Measurements from ENCODE around the gene DRAP1.

Gene DRAP1

DNA sequence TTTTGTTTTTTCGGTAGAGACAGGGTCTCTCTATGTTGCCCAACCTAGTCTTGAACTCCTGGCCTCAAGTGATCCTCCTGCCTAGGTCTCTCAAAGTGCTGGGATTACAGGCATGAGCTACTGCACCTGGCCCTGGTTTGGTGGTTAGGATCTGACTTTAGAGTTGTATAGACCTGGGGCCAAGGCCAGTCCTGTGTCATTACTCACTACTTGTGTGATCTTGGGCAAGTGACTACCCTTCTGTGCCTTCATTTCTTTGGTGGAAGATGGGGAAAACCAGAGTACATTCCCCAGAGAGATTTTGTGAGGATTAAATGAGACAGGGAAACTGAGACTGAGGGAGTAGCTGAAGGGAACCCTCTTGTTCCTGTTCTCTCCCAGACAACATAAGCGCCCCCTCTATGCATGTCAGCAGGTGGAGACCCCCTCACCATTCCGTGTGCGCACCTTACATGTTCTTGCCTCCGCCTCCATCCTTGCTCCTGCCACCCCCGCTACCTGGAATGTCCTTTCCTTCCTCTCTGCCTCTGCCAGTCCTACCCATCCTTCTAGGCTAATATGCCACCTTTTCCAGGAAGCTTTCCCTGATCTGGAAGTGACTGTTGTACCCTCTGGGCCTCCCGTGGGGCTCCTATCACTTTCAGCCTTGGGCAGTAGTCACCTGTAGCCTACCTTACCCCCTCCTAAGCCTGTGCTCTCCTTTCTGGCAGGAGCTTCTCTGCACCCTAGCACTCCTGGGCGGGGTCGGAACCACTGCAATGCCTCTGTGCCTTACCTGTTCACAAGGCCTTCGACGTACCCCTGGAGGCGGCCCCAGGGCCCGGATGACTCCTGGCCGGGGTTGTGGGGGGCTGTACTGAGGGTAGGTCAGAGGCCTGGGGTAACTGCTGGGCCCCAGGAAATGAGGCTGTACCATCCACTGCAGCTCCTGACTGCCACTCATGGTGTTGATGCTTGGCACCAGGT lies 22.9 kb upstream of the DRAP1 start:
- Histone ChIP-seq H2AFZ (ENCODE audit: low read length) (no peak overlapping the region), H3K9me2 (replicated peaks; ENCODE audit: insufficient read depth, low read length) (no peaks in the 10 kb centered on the region), H3F3A (ENCODE audit: insufficient read depth, low read length) (peaks cover 12% of the 10 kb centered on the region; the same call in 1 of the 2 replicates), H3K9ac (ENCODE audit: low read length) (no peak overlapping the region), H3K79me2 (ENCODE audit: low read length) (peaks cover 7% of the 10 kb centered on the region), H3K4me1 (ENCODE audit: low read length) (peaks cover 23% of the 10 kb centered on the region), H3K36me3 (replicated peaks; ENCODE audit: insufficient read depth, low read length) (no peaks in the 10 kb centered on the region), H3K9me3 (replicated peaks; ENCODE audit: insufficient read depth, low read length) (no peaks in the 10 kb centered on the region), H3K27ac (ENCODE audit: low read length) (no peak overlapping the region), H3K4me3 (ENCODE audit: low read length) (no peak overlapping the region), H3K4me2 (ENCODE audit: low read depth, low read length) (no peak overlapping the region), H4K20me1 (ENCODE audit: insufficient read depth, low read length) (no peaks in the 10 kb centered on the region), H3K27me3 (replicated peaks; ENCODE audit: insufficient read depth, low read length) (peaks cover 11% of the 10 kb centered on the region)
- TF ChIP-seq, protein P1, sequence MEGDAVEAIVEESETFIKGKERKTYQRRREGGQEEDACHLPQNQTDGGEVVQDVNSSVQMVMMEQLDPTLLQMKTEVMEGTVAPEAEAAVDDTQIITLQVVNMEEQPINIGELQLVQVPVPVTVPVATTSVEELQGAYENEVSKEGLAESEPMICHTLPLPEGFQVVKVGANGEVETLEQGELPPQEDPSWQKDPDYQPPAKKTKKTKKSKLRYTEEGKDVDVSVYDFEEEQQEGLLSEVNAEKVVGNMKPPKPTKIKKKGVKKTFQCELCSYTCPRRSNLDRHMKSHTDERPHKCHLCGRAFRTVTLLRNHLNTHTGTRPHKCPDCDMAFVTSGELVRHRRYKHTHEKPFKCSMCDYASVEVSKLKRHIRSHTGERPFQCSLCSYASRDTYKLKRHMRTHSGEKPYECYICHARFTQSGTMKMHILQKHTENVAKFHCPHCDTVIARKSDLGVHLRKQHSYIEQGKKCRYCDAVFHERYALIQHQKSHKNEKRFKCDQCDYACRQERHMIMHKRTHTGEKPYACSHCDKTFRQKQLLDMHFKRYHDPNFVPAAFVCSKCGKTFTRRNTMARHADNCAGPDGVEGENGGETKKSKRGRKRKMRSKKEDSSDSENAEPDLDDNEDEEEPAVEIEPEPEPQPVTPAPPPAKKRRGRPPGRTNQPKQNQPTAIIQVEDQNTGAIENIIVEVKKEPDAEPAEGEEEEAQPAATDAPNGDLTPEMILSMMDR (IDR thresholded peaks at IDR 0.05; ENCODE audit: low read length): no peak
- TF ChIP-seq EZH2 (optimal IDR thresholded peaks at IDR 0.05; ENCODE audit: low read depth, low read length): no peak
- TF ChIP-seq EZH2phosphoT487 (IDR thresholded peaks at IDR 0.05; ENCODE audit: low read length): no peak
- DNase-seq: no peak

- Histone ChIP-seq H3K9me3 (replicated peaks; ENCODE audit: insufficient read depth, low read length) (no peaks in the 10 kb centered on the region), H3K9ac (ENCODE audit: low read length) (no peak overlapping the region), H2AFZ (ENCODE audit: low read length) (no peak overlapping the region), H3K27ac (ENCODE audit: low read length) (no peak overlapping the region), H3K4me3 (ENCODE audit: low read length) (no peak overlapping the region), H3K4me2 (ENCODE audit: low read depth, low read length) (no peak overlapping the region), H4K20me1 (ENCODE audit: insufficient read depth, low read length) (no peaks in the 10 kb centered on the region), H3K4me1 (ENCODE audit: low read length) (peaks cover 27% of the 10 kb centered on the region), H3K36me3 (replicated peaks; ENCODE audit: insufficient read depth, low read length) (no peaks in the 10 kb centered on the region), H3F3A (ENCODE audit: insufficient read depth, low read length) (peaks cover 19% of the 10 kb centered on the region; the same call in 1 of the 2 replicates), H3K9me2 (replicated peaks; ENCODE audit: insufficient read depth, low read length) (no peaks in the 10 kb centered on the region), H3K79me2 (ENCODE audit: low read length) (peaks cover under 1% of the 10 kb centered on the region; the same call in 1 of the 2 replicates), H3K27me3 (replicated peaks; ENCODE audit: insufficient read depth, low read length) (peaks cover 11% of the 10 kb centered on the region)
- TF ChIP-seq EZH2 (optimal IDR thresholded peaks at IDR 0.05; ENCODE audit: low read depth, low read length) (no peak), EZH2phosphoT487 (IDR thresholded peaks at IDR 0.05; ENCODE audit: low read length) (no peak)
- TF ChIP-seq, protein P1 (IDR thresholded peaks at IDR 0.05; ENCODE audit: low read length): no peak
- no peak for DNase-seq
Measured at GRCh38 chr11:65897020-65897471, 22.2 kb upstream of the DRAP1 start.

DNA sequence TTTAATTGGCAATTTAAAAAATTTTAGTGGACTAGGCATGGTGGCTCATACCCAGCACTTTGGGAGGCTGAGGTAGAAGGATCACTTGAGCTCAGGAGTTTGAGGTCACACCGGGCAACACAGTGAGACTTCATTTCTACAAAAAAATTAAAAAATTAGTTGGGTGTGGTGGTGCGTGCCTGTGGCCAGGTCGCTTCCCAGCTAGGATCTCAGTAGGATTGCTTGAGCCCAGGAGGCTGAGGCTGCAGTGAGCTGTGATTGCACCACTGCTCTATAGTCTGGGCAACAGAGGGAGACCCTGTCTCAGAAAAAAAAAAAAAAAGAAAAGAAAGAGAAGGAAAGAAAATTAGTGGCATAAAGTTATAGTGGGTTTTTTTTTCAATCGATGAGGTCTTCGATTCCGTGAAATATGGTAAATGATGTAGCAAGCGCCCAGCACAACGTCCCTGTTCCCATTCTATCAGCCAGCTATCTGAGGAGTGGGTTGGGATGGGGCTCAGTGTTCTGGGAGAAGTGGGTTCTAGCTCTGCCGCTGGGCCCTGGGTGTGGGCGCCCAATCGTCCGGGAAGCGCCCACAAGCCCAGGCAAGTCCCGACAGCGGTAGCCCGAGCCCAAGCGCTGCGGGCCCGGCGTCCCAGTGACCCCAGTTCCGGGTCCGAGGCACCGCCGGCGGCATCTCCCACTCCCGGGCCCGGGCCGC lies 20.4 kb upstream of the DRAP1 start:
- H3K4me1 ChIP-seq (ENCODE audit: low read length): peaks cover 27% of the 10 kb centered on the region
- H2AFZ ChIP-seq (ENCODE audit: low read length): no peak overlapping the region

More for the DNA sequence above, 20.4 kb upstream of the DRAP1 start:
- no peak overlapping the region for H3K9ac ChIP-seq (ENCODE audit: low read length)
- H3K9me2 ChIP-seq (replicated peaks; ENCODE audit: insufficient read depth, low read length): no peaks in the 10 kb centered on the region
- no peaks in the 10 kb centered on the region for H4K20me1 ChIP-seq (ENCODE audit: insufficient read depth, low read length)
- H3K27ac ChIP-seq (ENCODE audit: low read length): no peak overlapping the region
- no peaks in the 10 kb centered on the region for H3K9me3 ChIP-seq (replicated peaks; ENCODE audit: insufficient read depth, low read length)
- DNase-seq: no peak
- H3K36me3 ChIP-seq (replicated peaks; ENCODE audit: insufficient read depth, low read length): no peaks in the 10 kb centered on the region
- H3K79me2 ChIP-seq (ENCODE audit: low read length): no peaks in the 10 kb centered on the region
- peaks cover 19% of the 10 kb centered on the region; the same call in 1 of the 2 replicates for H3F3A ChIP-seq (ENCODE audit: insufficient read depth, low read length)
- no peak overlapping the region for H3K4me3 ChIP-seq (ENCODE audit: low read length)
- H3K4me2 ChIP-seq (ENCODE audit: low read depth, low read length): no peak overlapping the region
- TF ChIP-seq, protein P1 (IDR thresholded peaks at IDR 0.05; ENCODE audit: low read length): no peak
- TF ChIP-seq EZH2 (optimal IDR thresholded peaks at IDR 0.05; ENCODE audit: low read depth, low read length) (no peak), EZH2phosphoT487 (IDR thresholded peaks at IDR 0.05; ENCODE audit: low read length) (no peak)
- peaks cover 11% of the 10 kb centered on the region for H3K27me3 ChIP-seq (replicated peaks; ENCODE audit: insufficient read depth, low read length)

Data from MM.1S (cell line).